ENCODE results near the gene ADSS1.
A peak's percentile ranks its signal among the peaks of the same experiment; 100 is the strongest.

The ADSS1 gene

GRCh38 chr14:104678901-104679705 lies 44.9 kb upstream of the ADSS1 start:
- H3K4me3 ChIP-seq (ENCODE audit: low read depth, low read length) = no peak overlapping the region
- TF ChIP-seq CTCF (conservative IDR thresholded peaks at IDR 0.05; ENCODE audit: low read depth, low read length) = no peak
- no peak for DNase-seq (ENCODE audit: low read depth)

- H3K4me3 ChIP-seq (ENCODE audit: low read depth, low read length) = no peak overlapping the region
- no peak for TF ChIP-seq CTCF (conservative IDR thresholded peaks at IDR 0.05; ENCODE audit: low read depth, low read length)
- DNase-seq (ENCODE audit: low read depth) = peak; percentile 79
These were observed 43.8 kb upstream of the ADSS1 start for GRCh38 chr14:104680056-104680805.

- peak; percentile 53 for TF ChIP-seq CTCF (conservative IDR thresholded peaks at IDR 0.05; ENCODE audit: low read depth, low read length)
- peak; percentile 84 for DNase-seq (ENCODE audit: low read depth)
- H3K4me3 ChIP-seq (ENCODE audit: low read depth, low read length) = peak overlapping the region; percentile 13
These were observed 43.0 kb upstream of the ADSS1 start for GRCh38 chr14:104680806-104681688.

- peak; percentile 84 for DNase-seq (ENCODE audit: low read depth)
- H3K4me3 ChIP-seq (ENCODE audit: low read depth, low read length) = peak overlapping the region; percentile 40
- TF ChIP-seq CTCF (conservative IDR thresholded peaks at IDR 0.05; ENCODE audit: low read depth, low read length) = no peak
These were observed 42.3 kb upstream of the ADSS1 start for GRCh38 chr14:104681689-104682074.

GRCh38 chr14:104682107-104682593 lies 41.9 kb upstream of the ADSS1 start:
- no peak for TF ChIP-seq CTCF (conservative IDR thresholded peaks at IDR 0.05; ENCODE audit: low read depth, low read length)
- H3K4me3 ChIP-seq (ENCODE audit: low read depth, low read length) = peak overlapping the region; percentile 40
- DNase-seq (ENCODE audit: low read depth) = no peak

GRCh38 chr14:104683653-104684448 lies 40.2 kb upstream of the ADSS1 start:
- H3K4me3 ChIP-seq (ENCODE audit: low read depth, low read length) = no peak overlapping the region
- DNase-seq (ENCODE audit: low read depth) = no peak
- TF ChIP-seq CTCF (conservative IDR thresholded peaks at IDR 0.05; ENCODE audit: low read depth, low read length) = no peak
